RPMI7951 (cell line): ENCODE data around the gene QPRT. TPM values are rescaled to one million over a fixed set of nuclear protein-coding genes. Genes with fewer than 3 reads are reported as not detected.
"Not testable (repeated sequence)": the region's sequence is repeated elsewhere in the genome, so short reads cannot be mapped to it uniquely, and the experiment has no call there.

Experiments
- DNase-seq: peaks from one replicate; pipeline ENCODE4 v3.0.0-alpha.2; 2012; ENCODE audit warnings: low read depth
- total RNA-seq: library from RNA; depleted of rRNA; stranded (reverse); fragments of >200 nt; shearing (Covaris generic); gene quantifications from 2 replicates; pipeline ENCODE4 v1.2.3, GENCODE V29; 2014

The QPRT gene
- total RNA-seq, 1 experiment from 2014 or later: 18.4 TPM

DNA sequence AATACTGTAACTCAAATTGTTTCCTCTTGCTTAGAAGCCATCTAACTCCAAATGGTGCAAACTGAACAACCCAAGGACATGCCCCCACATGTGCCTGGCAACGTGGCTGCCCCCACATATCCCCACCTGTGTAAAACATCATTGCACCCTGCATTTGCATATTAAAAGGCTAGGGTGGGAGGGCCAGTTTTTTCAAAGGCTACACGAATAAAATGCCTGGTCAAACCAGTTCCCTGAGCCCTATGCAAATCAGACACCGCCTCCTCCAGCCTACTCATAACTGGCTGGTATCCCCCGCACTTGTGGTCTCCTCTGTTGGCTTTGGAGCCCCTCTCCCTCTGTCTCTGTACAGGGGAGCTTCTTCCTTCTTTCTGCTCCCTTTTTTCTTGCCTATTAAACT, 40.1 kb downstream of the QPRT start:
- DNase-seq: no peak

DNA sequence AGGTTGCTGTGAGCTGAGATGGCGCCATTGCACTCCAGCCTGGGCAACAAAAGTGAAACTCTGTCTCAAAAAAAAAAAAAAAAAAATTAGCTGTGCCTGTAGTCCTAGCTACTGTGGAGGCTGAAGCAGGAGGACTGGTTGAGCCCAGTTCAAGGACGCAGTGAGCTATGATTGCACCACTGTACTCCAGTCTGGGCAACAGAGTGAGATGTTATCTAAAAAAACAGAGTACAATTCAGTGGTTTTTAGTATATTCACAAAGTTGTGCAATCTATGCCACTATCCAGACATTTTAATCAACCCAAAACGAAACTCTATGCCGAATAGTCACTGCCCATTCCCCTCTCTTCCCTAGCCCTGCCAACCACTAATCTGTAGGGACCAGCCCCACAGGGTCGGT, 41.7 kb downstream of the QPRT start:
- DNase-seq: no peak

DNA sequence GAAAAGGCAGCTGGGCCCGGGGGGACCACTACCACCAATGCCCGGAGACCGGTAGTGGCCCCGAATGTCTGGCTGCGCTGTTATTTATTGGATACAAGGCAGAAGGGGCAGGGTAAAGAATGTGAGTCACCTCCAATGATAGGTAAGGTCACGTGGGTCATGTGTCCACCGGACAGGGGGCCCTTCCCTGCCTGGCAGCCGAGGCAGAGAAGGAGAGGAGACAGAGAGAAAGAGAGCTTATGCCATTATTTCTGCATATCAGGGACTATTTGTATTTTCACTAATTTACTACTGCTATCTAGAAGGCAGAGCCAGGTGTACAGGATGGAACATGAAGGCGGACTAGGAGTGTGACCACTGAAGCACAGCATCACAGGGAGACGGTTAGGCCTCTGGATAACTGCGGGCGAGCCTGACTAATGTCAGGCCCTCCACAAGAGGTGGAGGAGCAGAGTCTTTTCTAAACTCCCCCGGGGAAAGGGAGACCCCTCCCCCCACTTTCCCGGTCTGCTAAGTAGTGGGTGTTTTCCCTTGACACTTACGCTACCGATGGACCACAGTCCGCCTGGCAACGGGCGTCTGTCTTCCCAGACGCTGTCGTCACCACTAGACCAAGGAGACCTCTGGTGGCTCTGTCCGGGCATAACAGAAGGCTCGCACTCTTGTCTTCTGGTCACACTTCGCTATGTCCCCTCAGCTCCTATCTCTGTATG, 42.3 kb downstream of the QPRT start:
- peak; percentile 63 for DNase-seq

GRCh38 chr16:29726845-29727377, 47.9 kb downstream of the QPRT start:
- no peak for DNase-seq

GRCh38 chr16:29727452-29727851, 48.5 kb downstream of the QPRT start:
- DNase-seq: no peak

DNA sequence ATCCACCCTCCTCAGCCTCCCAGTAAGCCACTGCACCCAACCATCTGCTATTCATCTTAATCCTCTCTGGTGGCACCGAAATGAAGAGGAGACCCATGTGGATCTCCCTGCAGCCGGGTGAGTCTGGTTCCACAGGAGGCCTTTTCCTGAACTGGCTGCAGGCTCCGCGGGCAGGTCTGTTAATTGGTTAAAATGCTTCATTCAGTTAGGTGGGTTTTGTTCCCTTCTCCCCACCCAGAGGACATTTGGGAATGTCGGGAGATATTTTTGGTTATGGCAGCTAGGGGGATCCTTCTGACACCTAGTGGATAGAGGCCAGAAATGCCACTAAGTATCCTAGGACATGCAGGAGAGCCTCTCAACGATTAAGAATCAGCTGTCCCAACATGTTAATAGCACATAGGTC, 50.1 kb downstream of the QPRT start:
- peak; percentile 63 for DNase-seq

GRCh38 chr16:29730649-29731048, 51.7 kb downstream of the QPRT start:
- DNase-seq: no peak

DNA sequence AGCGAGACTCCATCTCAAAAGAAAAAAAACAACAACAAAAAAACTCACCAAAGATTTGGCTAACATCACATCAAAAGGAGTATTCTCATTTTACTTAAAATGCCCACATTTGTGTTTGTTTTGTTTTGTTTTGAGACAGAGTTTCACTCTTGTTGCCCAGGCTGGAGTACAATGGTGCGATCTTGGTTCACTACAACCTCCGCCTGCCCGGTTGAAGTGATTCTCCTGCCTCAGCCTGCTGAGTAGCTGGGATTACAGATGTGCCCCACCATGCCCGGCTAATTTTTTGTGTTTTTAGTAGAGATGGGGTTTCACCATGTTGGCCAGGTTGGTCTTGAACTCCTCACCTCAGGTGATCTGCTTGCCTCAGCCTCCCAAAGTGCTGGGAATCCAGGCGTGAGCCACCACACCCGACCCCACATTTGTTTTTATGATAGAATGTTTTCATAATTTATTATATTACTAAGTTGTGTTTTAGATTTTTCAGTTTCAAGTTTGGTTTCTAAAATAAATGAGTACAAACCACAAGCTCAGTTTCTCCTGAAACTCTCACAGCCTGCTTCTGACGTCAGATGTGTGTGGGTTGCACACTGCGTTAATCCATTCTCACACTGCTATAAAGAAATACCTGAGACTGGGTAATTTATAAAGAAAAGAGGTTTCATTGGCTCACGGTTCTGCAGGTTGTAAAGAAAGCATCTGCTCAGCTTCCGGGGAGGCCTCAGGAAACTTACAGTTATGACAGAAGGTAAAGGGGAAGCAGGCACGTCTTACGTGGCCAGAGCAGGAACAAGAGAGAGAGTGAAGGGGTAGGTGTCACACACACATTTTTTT, 53.0 kb downstream of the QPRT start:
- not testable (repeated sequence) for DNase-seq

GRCh38 chr16:29734786-29735185, 55.8 kb downstream of the QPRT start:
- no peak for DNase-seq

- DNase-seq: no peak
Observed at GRCh38 chr16:29736112-29736511, 57.1 kb downstream of the QPRT start.

GRCh38 chr16:29736764-29737163, 57.8 kb downstream of the QPRT start:
- DNase-seq: no peak

GRCh38 chr16:29737713-29738112, 58.7 kb downstream of the QPRT start:
- DNase-seq: no peak

GRCh38 chr16:29738514-29738913, 59.5 kb downstream of the QPRT start:
- DNase-seq: no peak

- not testable (repeated sequence) for DNase-seq
Observed at GRCh38 chr16:29739927-29740629, 61.1 kb downstream of the QPRT start.

- not testable (repeated sequence) for DNase-seq
Observed at GRCh38 chr16:29740630-29741015, 61.6 kb downstream of the QPRT start.

GRCh38 chr16:29742683-29743275, 63.8 kb downstream of the QPRT start:
- DNase-seq: no peak

- no peak for DNase-seq
Observed at GRCh38 chr16:29743475-29743826, 64.5 kb downstream of the QPRT start.

DNA sequence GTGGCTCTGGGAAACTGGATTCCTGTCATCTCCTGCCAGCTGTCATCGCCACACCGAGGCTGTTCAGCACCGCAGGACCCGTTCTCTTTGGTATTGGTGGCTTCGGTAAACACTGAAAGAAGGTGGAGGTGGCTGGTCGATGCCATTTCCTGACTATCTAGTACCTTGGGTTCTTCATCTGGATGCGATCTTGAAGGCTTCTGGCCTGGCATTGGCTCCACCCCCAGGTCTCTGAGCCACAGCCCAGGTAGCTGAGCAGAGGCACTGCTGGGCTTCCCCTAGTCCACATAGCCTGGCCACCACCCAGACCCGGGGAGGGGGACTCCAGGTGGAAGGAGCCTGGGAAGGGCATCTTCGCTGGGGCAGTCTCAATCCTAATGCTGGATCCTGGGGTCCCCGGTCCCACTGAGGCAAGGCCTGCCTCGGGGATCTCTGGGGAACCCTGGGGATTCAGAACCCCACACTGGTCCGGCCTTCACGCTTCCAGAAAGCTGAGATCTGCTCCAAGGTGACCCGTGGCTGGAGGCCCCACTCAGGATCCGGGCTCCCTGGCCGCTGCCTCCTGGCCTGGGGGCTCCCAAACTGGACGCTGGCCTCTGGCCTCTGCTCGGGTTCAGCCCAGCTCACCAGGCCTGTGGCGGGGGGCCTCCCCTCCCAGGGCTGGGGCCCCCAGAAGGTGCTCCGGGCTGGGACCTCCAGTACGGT, 65.0 kb downstream of the QPRT start:
- DNase-seq: no peak

DNA sequence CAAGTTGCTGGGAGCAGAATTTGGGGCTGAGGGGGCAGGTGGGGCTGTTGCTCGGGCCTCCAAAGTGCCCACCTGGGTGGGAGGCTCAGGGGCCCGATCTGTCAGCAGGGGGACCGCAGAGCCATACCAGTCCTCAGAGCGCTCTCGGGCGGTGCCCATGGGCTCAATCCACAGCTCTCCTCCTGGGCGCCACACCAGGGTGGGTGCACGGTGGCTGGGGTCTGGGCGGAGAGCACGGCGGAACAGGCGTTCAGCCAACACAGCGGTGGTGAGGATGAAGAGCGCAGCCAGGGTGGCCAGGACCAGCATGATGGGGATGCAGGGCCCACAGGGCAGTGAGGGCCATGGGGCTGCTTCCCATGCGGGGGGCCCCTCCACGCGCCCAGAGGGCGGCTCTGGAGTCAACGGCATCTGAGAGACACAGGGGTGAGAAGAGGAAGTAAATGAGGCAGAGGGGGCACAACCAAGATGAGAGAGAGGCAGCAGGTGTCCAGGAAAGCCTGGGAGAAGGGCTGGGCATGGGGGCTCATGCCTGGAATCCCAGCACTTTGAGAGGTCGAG, 65.6 kb downstream of the QPRT start:
- DNase-seq: no peak

DNA sequence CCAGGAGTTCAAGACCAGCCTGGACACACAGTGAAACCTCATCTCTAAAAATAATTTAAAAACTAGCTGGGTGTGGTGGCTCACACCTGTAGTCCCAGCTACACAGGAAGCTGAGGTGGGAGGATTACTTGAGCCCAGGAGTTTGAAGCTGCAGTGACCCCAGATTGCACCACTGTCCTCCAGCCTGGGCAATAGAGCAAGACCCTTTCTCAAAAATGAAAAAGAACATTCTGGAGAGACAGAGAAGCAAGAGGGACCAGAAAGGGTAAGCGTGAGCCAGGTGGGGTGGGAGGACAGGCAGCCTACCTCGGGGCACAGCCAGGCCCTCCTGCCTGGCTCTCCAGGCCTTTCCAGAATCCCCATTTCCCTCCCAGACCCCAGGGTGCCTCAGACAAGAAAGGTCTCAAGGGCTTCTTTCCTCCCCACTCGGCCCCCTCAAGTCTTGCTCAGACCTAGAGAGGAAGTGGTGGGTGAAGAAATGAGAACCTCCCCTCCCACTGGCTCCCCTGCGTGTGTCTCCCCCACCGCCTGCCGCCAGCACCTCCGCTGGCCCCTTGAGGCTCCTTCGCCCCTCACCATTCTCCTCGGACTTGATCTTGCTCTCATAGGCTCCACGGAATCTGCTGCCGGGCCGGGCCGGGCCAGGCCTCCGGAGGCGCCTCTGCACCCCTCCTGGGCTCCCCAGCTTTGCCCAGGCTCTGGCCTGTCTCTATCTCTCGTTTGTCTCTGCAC, 66.3 kb downstream of the QPRT start:
- DNase-seq: no peak
